Stimulated activated CD8-positive, alpha-beta memory T cell treated with anti-CD3 and anti-CD28 coated beads, Interleukin-2, amount 100 ng/mL, for 1 hour (primary cell): ENCODE data around the gene C1QTNF5.
A peak's percentile ranks its signal among the peaks of the same experiment; 100 is the strongest.

Experiments
- DNase-seq, 2 donors: peaks; one replicate each; pipeline ENCODE4 v3.0.0-alpha.2; 2020; ENCODE audit warnings: low read depth in 2 of 2

The C1QTNF5 gene

GRCh38 chr11:119359365-119360214, 18.9 kb upstream of the C1QTNF5 start:
- DNase-seq: no peak

GRCh38 chr11:119357074-119357473, 16.4 kb upstream of the C1QTNF5 start:
- no peak for DNase-seq

DNA sequence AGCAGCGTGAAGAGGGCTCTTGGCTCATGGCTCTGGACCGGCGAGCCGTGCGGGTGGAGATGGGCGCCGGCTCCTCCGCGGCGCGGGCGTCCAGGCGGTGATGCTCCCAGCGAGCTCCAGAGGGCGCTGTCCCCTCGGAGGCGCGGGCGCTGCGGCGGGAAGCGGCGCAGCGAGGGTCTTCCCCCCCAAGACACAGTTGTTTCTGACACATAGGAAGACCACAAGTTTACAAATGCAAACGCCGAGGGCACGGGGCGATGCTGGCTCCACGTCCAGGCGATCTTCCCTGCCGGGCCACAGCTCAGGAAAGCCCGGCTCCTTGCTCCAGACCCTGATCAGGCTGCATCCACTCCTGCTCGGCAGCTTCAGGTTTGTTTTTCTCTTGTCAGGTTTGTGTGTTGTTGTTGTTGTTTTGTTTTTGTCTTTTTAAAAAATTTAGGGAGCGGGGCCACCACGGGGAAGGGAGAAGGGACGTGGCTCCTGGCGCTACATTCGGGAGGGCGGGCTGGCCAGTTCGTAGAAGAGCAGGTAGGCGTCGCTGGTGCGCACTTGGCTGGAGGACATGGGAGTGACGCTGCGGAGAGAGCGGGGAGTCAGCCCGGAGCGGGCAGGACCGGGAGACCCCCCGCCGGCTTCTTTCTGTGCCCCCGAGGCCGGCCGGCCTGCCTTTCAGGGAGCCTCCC, 15.8 kb upstream of the C1QTNF5 start:
- peak; percentile 39 to 53 for DNase-seq

DNA sequence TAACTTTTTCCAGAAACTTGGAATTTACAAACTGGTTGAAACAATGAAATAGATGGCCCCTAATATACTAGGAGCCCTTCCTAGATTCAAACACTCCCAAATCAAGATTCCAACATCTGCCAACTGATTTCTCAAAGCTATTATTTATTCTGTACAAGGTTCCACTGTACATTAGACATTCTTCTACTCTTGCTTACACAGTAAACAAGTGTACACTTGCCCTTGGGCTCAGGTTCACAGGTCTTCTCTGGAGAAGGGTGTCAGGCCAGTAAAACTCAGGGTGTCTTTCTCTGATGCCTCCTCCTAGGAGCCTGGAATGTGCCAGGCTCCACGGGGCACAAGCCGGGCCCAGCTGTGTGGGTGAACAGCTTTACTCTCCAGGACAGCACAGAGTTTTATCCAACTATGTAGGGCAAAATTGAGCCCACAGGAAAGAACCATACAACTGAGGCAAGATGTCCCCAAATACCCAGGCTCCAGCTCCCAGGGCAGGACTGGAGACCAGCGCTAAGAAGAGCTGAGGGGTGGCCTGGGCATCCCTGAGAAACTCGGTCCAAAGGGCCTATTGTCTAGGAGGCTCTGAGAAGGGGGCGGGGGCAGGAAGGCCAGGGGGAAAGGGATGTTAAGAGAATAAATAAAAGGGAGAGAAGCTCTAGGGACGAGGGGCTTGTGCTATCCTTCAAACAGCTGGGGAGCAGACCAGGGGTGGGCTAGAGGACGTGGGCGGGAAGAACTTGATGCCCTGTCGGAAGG, 14.6 kb upstream of the C1QTNF5 start:
- no peak for DNase-seq

- no peak for DNase-seq
These were observed 12.2 kb upstream of the C1QTNF5 start for GRCh38 chr11:119352857-119353260.

DNA sequence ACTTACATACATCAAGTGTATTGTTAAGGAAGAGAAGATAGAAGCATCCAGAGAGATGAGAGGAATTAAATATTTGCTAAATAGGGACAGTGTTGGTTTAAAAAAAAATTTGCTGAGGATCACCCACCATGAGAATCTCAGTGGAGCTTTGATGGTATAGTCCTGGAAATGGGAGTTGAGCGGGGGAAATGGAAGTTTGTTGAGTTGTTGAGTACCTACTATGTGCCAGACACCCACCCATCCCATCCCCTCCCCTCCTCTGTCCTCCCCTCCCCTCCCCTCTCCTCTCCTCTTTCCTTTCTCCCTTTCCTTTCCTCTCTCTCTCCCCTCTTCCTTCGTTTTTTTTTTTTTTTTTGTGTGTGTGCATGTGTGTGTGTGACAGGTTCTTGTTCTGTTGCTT, 10.5 kb upstream of the C1QTNF5 start:
- DNase-seq: no peak

DNA sequence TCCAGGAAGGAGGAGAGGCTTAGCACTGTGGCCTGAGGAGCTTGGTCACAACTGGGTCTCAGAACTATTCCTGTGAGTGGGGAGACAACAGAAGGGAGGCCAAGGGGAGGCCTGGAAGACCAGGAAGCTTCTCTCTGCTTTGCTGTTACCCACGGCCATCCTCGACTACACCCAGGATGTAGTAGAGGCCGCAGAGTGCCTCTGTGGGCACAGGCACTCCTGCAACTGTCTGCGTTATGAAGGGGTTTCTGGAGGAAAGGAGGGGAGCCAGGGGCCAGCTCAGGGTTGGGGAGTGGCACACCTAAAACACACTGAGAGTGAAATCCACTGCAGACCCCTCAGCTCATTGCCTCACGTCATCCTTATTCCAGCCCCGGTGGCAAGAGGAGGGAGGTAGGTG, 9.6 kb upstream of the C1QTNF5 start:
- no peak for DNase-seq

- DNase-seq: no peak
These were observed 7.4 kb upstream of the C1QTNF5 start for GRCh38 chr11:119347940-119348605.

DNA sequence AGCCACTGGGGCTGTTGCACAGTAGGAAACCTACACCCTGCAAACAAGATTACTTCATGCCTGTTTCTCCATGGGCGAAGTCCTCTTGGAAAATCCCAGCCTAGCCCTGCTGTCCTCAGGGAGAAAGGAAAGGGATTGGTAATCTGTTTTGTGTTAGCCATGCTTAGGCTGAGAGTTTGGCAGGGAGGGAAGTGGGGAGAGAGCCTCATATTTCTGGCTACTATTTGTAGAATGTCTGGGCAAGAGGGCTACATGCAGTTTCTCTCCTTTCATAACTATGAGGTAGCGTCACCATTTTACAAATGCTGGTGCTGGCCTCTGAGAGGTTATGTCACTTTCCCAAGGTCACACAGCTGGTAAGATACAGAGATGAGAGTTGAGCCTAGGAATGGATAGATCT, 6.6 kb upstream of the C1QTNF5 start:
- DNase-seq: no peak

- no peak for DNase-seq
These were observed 5.9 kb upstream of the C1QTNF5 start, which contains the start of gene MFRP for GRCh38 chr11:119346605-119347004. MFRP (minus strand) TSS chr11:119346705; CDS start chr11:119346513, 192 bp downstream.

DNA sequence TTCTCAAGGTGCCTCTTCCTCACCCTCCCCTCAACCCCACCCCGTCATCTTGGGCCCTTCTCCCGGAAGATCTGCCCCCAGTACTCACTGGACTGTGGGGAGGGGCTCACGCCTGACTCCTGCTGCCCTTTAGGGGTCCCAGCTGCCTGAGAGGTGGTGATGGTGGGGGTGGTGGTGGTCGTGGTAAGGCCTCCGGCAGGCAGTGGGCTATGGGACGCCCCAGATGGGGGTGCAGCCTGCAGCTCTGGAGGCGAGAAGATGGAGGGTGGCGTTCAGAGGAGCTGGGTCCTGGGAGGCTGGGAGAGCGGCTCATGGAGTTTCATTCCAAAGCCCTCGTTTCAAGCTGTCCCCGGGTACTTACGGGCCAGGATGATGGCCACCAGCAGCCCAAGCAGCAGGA, 5.0 kb upstream of the C1QTNF5 start:
- DNase-seq: no peak

DNA sequence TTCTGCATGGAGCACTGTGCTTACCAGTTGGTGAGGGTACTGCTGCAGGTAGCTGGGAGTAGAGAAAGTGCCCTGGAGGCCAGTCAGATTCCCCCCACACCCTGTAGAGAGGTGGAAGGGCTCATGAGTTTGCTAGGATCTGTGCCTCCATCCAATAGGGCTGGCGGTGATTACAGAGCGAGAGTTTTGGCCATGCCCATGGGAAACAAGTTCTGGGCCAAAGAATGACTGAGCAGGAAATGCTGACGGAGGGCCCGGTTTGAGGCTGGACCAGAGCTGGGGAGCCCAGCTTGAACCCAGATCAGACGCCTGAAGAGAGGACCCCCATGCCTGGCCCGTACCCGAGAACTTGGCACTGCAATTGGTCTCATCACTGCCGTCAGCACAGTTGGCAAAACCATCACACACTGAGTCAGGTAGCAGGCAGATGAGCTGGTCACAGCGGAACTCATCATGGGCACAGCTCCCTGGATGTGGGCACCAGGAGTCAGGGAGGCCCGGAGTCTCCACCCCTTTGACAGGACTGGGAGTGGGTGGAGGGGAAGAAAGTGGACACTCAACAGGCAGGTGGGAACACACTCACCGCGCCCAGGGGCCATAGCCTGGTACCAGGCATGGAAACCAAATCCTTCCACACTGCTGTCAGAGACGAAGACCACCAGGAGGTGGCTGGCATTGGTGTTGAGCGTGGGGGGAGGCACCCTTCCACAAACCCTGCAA, 3.8 kb upstream of the C1QTNF5 start:
- no peak for DNase-seq

DNA sequence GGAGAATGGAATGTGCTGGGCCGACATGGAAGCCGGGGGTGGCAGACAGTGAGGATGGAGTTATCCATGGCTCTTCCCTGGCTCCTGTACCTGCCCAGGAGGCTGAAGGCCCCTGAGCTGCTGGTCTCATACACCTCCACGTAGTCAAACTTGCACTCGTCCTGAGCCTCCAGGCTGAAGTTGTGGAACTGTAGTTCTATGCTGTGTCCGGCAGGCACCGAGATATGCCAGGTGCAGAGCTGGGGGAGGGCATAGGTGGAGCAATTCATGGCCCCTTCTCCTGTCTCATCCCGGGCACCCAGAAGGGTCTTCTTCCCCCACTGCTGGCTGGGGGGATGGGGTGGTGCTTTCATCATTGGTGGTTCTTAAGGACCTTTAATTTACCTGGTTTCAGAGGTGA, 3.0 kb upstream of the C1QTNF5 start:
- no peak for DNase-seq

DNA sequence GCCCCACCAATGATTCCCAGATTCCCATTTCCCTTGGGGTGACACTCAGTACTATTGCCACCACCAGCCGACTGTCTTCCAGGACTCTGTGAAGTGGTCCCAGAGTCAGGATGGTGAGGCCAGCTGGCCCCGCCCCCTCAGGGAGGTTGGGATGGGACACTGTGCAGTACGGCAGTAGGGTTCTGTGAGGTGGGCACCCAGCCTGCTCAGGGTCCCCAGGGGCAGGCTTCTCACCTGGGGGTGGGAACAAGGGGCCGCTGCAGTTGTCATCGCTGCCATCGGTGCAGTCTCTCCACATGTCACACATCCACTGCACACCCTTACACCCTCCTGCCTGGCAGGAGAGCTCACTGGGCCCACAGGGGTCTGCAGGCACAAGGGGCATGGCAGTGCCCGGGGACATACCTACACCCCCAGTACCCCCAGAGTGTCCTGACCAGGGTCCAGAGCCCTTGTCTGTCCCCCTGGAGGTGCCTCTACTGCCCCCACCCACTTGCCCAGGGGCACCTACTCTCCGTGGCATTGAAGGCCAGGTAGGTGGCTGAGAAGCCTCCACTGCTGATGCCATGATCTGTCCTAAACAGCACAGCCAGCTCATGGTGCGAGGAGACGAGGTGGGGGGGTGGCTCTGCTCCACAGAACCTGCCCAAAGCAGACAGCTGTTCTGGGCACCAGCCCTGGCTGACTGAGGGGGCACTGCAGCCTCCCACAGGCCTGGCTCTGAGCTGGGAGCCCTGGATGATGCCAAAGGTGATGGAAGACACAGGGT, 1.9 kb upstream of the C1QTNF5 start:
- DNase-seq: no peak

GRCh38 chr11:119342023-119342300, 1.3 kb upstream of the C1QTNF5 start:
- DNase-seq: no peak

DNA sequence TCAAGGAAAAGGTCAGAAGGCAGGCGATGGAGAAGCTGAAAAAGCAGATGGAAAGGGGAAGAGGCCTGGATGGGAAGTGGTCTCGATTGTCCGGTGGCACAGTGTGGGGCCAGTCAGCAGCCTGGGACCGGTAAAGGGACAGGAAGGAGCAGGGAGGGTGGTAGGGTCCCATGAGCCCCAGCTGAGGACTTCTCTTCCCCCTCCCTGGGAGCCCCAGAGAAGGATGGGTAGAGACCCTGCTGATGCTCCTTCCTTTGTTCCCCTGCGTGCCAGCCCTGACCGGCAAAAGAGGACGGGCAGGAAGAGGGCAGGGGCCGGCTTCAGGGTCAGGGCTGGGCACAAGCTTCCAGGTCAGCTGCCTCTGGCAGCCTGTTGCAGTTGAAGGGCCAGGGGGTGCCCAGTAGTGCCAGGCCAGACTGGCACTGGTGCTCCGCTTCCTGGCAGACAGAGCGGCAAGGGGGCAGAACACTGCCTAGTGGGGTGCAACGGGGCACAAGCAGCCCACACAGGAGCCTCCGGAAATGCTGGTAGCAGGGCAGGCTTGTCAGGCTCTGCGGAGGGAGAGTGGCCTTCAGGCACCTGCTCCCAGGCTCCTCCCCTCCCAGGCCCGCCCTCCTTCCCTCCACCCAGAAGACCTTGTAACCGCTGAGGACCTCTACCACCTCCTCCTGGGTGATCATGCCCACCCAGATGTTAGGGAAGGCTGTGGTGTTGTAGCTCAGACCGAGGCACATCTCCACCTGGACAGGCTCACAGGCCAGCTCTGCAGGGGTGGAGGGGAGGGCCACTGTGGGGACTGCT, 739 bp upstream of the C1QTNF5 start:
- no peak for DNase-seq

GRCh38 chr11:119339589-119340334, 921 bp downstream of the C1QTNF5 start:
- no peak for DNase-seq

- DNase-seq: no peak
These were observed 1.6 kb downstream of the C1QTNF5 start for GRCh38 chr11:119338965-119339588.
